HCT116 (cell line): ENCODE results near the gene ABCF3. TPM values are rescaled to one million over a fixed set of nuclear protein-coding genes. Genes with fewer than 3 reads are reported as not detected.

ENCODE experiments used
- ATAC-seq: fragments of 200-7000 bp; cut with Tn5 transposase; 2 replicates; pipeline ENCODE4 v1.9.1; 2020; ENCODE audit warnings: mild to moderate bottlenecking, moderate library complexity
- BruUV-seq: library from RNA; stranded (reverse); fragments of 400-500 nt; replicated peaks from 2 replicates; lab custom pipeline; 2021; lab: Mats Ljungman, UMichigan
- CTCF ChIA-PET: fragments of 300-600 bp; sonication (Branson Sonifier 250); formaldehyde crosslinking; loops from one replicate; lab custom pipeline; 2021; ENCODE audit warnings: antibody characterized with exemption; lab: Charles Lee
- POLR2A ChIA-PET: fragments of 300-600, 350-600 bp; sonication (Branson Sonifier 250); formaldehyde crosslinking; loops from one replicate; lab custom pipeline; 2021; ENCODE audit warnings: antibody characterized with exemption; lab: Charles Lee
- RAD21 ChIA-PET, 2 experiments: fragments of 300-600 bp; sonication (Branson Sonifier 250); formaldehyde crosslinking; loops; one replicate each; lab custom pipeline; 2023; ENCODE audit warnings: low total read pairs in 2 of 2; ENCODE audit not compliant: uncharacterized antibody in 2 of 2, unreplicated experiment in 2 of 2, low non-redundant PET in 1 of 2; lab: Charles Lee
- DNase-seq: peaks from one replicate; pipeline ENCODE4 v3.0.0-alpha.2; 2010; ENCODE audit warnings: low read depth, low spot score
- H2AFZ ChIP-seq: fragments of 200-600 bp; shearing (Covaris generic), sonication (generic); 2 replicates; pipeline ENCODE4 v1.6.1; 2017; ENCODE audit warnings: low read depth, mixed run types, mixed read lengths, antibody characterized with exemption, low read length; ENCODE audit not compliant: poor library complexity, severe bottlenecking
- H3K27ac ChIP-seq: 2 replicates; pipeline ENCODE4 v1.5.1; 2012; ENCODE audit warnings: low read depth, low read length
- H3K27me3 ChIP-seq: fragments of 200-600 bp; sonication (generic); 2 replicates; pipeline ENCODE4 v1.6.1; 2016; ENCODE audit warnings: mixed run types, low read length, mixed read lengths; ENCODE audit not compliant: insufficient read depth
- H3K36me3 ChIP-seq, 2 experiments: fragments of 200-500 bp in 1 of 2; fragments of 200-600 bp in 1 of 2; sonication (Bioruptor generic) in 1 of 2; sonication (generic) in 1 of 2; 2 replicates each; pipeline versions ENCODE4 v1.5.1 to v1.6.1; 2014 to 2016; ENCODE audit warnings: low read length in 2 of 2, inconsistent platforms in 1 of 2, mixed read lengths in 1 of 2, mixed run types in 1 of 2; ENCODE audit not compliant: insufficient read depth in 2 of 2, control insufficient read depth in 1 of 2
- H3K4me1 ChIP-seq, 2 experiments: fragments of 200-600 bp in 1 of 2; sonication (generic) in 1 of 2; 2 replicates each; pipeline versions ENCODE4 v1.5.1 to v1.6.1; 2012 to 2017; ENCODE audit warnings: low read length in 2 of 2, inconsistent platforms in 1 of 2, mild to moderate bottlenecking in 1 of 2, mixed read lengths in 1 of 2, mixed run types in 1 of 2, moderate library complexity in 1 of 2; ENCODE audit not compliant: insufficient read depth in 2 of 2, control insufficient read depth in 1 of 2
- H3K4me2 ChIP-seq: fragments of 200-600 bp; sonication (generic); 2 replicates; pipeline ENCODE4 v1.6.1; 2017; ENCODE audit warnings: mixed run types, low read length, mixed read lengths
- H3K4me3 ChIP-seq, 2 experiments: fragments of 200-600 bp in 1 of 2; sonication (generic) in 1 of 2; replicated peaks in 1 of 2; 2 replicates each; pipeline ENCODE4 v1.5.1; 2011 to 2016; ENCODE audit warnings: low read length in 2 of 2, control low read depth in 1 of 2, low read depth in 1 of 2, mild to moderate bottlenecking in 1 of 2, mixed read lengths in 1 of 2, mixed run types in 1 of 2
- H3K79me2 ChIP-seq: fragments of 200-600 bp; sonication (generic); 2 replicates; pipeline ENCODE4 v1.6.1; 2017; ENCODE audit warnings: mild to moderate bottlenecking, mixed run types, low read length, moderate library complexity, mixed read lengths; ENCODE audit not compliant: insufficient read depth
- H3K9ac ChIP-seq: fragments of 200-600 bp; sonication (generic); 2 replicates; pipeline ENCODE4 v1.6.1; 2016; ENCODE audit warnings: low read length, mixed read lengths
- H3K9me2 ChIP-seq: fragments of 200-600 bp; sonication (generic), shearing (Covaris generic); 2 replicates; pipeline ENCODE4 v1.6.1; 2017; ENCODE audit warnings: mixed run types, mild to moderate bottlenecking, moderate library complexity; ENCODE audit not compliant: insufficient read depth
- H3K9me3 ChIP-seq, 2 experiments: fragments of 200-500 bp in 1 of 2; fragments of 200-600 bp in 1 of 2; sonication (Bioruptor generic) in 1 of 2; sonication (generic) in 1 of 2; 2 replicates each; pipeline ENCODE4 v1.6.1; 2014 to 2017; ENCODE audit warnings: low read length in 2 of 2, mixed read lengths in 2 of 2, inconsistent platforms in 1 of 2, low read depth in 1 of 2, mild to moderate bottlenecking in 1 of 2, mixed run types in 1 of 2, moderate library complexity in 1 of 2; ENCODE audit not compliant: control insufficient read depth in 1 of 2, insufficient read depth in 1 of 2
- H4K20me1 ChIP-seq: fragments of 200-600 bp; sonication (generic), shearing (Covaris generic); 2 replicates; pipeline ENCODE4 v1.6.1; 2017; ENCODE audit warnings: mixed run types, mild to moderate bottlenecking, moderate library complexity; ENCODE audit not compliant: insufficient read depth
- CEBPB ChIP-seq: IDR thresholded peaks from 2 replicates; pipeline ENCODE4 v1.6.1; 2012; ENCODE audit warnings: low read depth
- EGR1 ChIP-seq: IDR thresholded peaks from 2 replicates; pipeline ENCODE4 v1.6.1; 2012; ENCODE audit warnings: low read depth
- EZH2phosphoT487 ChIP-seq: fragments of 200-600 bp; IDR thresholded peaks from 2 replicates; pipeline ENCODE4 v1.6.1; 2018; ENCODE audit warnings: antibody characterized with exemption, borderline replicate concordance
- FOSL1 ChIP-seq: IDR thresholded peaks from 2 replicates; pipeline ENCODE4 v1.6.1; 2012; ENCODE audit warnings: low read depth
- JUND ChIP-seq: IDR thresholded peaks from 2 replicates; pipeline ENCODE4 v1.6.1; 2012
- POLR2A ChIP-seq: IDR thresholded peaks from 2 replicates; pipeline ENCODE4 v1.7.0; 2011; ENCODE audit warnings: borderline replicate concordance; ENCODE audit not compliant: insufficient read depth, insufficient read length; ENCODE audit errors: extremely low read depth
- POLR2AphosphoS5 ChIP-seq: IDR thresholded peaks from 2 replicates; pipeline ENCODE4 v1.6.1; 2011; ENCODE audit warnings: mild to moderate bottlenecking, low read depth, low read length, moderate library complexity
- SIN3A ChIP-seq: IDR thresholded peaks from 2 replicates; pipeline ENCODE4 v1.6.1; 2012; ENCODE audit warnings: low read depth
- SP1 ChIP-seq: IDR thresholded peaks from 2 replicates; pipeline ENCODE4 v1.6.1; 2012; ENCODE audit warnings: low read depth
- SRF ChIP-seq: IDR thresholded peaks from 2 replicates; pipeline ENCODE4 v1.6.1; 2012; ENCODE audit warnings: low read depth
- TCF7L2 ChIP-seq: IDR thresholded peaks from 2 replicates; pipeline ENCODE4 v1.7.0; 2011; ENCODE audit warnings: borderline replicate concordance, inconsistent platforms; ENCODE audit not compliant: insufficient read depth, insufficient read length; ENCODE audit errors: extremely low read depth
- YY1 ChIP-seq: IDR thresholded peaks from 2 replicates; pipeline ENCODE4 v1.6.1; 2011; ENCODE audit warnings: low read length, low read depth, moderate library complexity, mild to moderate bottlenecking; ENCODE audit not compliant: insufficient replicate concordance; ENCODE audit errors: extremely low read depth
- ZFX ChIP-seq: fragments of 450-650 bp; IDR thresholded peaks from 2 replicates; pipeline ENCODE4 v1.6.1; 2017
- ZNF274 ChIP-seq: fragments of 200-500 bp; sonication (Bioruptor generic); IDR thresholded peaks from 2 replicates; pipeline ENCODE4 v1.6.1; 2014; ENCODE audit warnings: mild to moderate bottlenecking, low read depth, low read length, inconsistent platforms
- intact Hi-C: fragments of 100-400 bp; cut with micrococcal nuclease; formaldehyde crosslinking; loops from 2 replicates; pipeline ENCODE4 v1.10.0; 2022
- total RNA-seq: library from RNA; stranded (reverse); gene quantifications from one replicate; pipeline ENCODE4 v1.2.1, GENCODE V29; 2021; ENCODE audit not compliant: unreplicated experiment
- TF ChIP-seq, protein P1 (sequence below): IDR thresholded peaks from 2 replicates; pipeline ENCODE4 v1.6.1; 2012
- TF ChIP-seq, protein P2 (sequence below), 3 experiments: fragments of 200-600 bp in 1 of 3; sonication (generic) in 1 of 3; IDR thresholded peaks in 2 of 3; conservative IDR thresholded peaks in 1 of 3; 2 replicates each; pipeline ENCODE4 v1.5.1; 2012 to 2017; ENCODE audit warnings: low read depth in 2 of 3, low read length in 2 of 3, antibody characterized with exemption in 1 of 3, borderline replicate concordance in 1 of 3, control low read depth in 1 of 3, mild to moderate bottlenecking in 1 of 3, mixed read lengths in 1 of 3, mixed run types in 1 of 3, moderate library complexity in 1 of 3; ENCODE audit not compliant: insufficient read depth in 1 of 3
- TF ChIP-seq, protein P3 (sequence below): IDR thresholded peaks from 2 replicates; pipeline ENCODE4 v1.6.1; 2012
- TF ChIP-seq, protein P4 (sequence below): IDR thresholded peaks from 2 replicates; pipeline ENCODE4 v1.6.1; 2012; ENCODE audit warnings: low read depth

Gene ABCF3
- total RNA-seq, 1 experiment from 2014 or later = 74.6 TPM

DNA sequence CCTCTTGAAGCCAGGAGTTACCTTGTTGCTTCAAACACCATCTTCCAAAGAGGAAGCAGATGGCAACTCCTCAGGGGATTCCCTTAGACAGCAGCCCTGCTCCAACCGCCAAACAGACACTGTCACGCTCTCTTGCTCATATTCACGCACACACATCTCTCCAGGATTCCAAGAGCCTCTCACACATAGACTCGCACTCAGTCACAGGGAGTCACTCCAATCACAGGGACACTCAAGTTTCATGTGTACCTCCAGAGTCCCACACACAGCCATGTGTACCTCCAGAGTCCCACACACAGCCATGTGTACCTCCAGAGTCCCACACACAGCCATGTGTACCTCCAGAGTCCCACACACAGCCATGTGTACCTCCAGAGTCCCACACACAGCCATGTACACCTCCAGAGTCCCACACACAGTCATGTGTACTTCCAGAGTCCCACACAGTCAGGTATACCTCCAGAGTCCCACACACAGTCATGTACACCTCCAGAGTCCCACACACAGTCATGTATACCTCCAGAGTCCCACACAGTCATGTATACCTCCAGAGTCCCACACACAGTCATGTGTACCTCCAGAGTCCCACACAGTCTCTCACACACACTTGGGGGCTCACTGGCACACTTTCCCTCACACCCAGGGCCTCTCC, 49.5 kb downstream of the ABCF3 start:
- no peaks in the 10 kb centered on the region for H3K9me2 ChIP-seq
- TF ChIP-seq SP1 (no peak), YY1 (no peak), ZFX (no peak), TCF7L2 (no peak), FOSL1 (no peak), ZNF274 (no peak), CEBPB (no peak), JUND (no peak), EZH2phosphoT487 (no peak), POLR2A (no peak), POLR2AphosphoS5 (no peak), SIN3A (no peak), EGR1 (no peak), SRF (no peak)
- TF ChIP-seq, protein P1, sequence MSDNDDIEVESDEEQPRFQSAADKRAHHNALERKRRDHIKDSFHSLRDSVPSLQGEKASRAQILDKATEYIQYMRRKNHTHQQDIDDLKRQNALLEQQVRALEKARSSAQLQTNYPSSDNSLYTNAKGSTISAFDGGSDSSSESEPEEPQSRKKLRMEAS = no peak
- TF ChIP-seq, protein P2, sequence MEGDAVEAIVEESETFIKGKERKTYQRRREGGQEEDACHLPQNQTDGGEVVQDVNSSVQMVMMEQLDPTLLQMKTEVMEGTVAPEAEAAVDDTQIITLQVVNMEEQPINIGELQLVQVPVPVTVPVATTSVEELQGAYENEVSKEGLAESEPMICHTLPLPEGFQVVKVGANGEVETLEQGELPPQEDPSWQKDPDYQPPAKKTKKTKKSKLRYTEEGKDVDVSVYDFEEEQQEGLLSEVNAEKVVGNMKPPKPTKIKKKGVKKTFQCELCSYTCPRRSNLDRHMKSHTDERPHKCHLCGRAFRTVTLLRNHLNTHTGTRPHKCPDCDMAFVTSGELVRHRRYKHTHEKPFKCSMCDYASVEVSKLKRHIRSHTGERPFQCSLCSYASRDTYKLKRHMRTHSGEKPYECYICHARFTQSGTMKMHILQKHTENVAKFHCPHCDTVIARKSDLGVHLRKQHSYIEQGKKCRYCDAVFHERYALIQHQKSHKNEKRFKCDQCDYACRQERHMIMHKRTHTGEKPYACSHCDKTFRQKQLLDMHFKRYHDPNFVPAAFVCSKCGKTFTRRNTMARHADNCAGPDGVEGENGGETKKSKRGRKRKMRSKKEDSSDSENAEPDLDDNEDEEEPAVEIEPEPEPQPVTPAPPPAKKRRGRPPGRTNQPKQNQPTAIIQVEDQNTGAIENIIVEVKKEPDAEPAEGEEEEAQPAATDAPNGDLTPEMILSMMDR (IDR thresholded peaks at IDR 0.05 in 2 of 3, conservative IDR thresholded peaks at IDR 0.05 in 1 of 3; ENCODE audit: borderline replicate concordance in 1 of 3, insufficient read depth in 1 of 3, low read depth in 2 of 3, low read length in 2 of 3) = no peak
- TF ChIP-seq, protein P3, sequence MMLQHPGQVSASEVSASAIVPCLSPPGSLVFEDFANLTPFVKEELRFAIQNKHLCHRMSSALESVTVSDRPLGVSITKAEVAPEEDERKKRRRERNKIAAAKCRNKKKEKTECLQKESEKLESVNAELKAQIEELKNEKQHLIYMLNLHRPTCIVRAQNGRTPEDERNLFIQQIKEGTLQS = no peak
- TF ChIP-seq, protein P4, sequence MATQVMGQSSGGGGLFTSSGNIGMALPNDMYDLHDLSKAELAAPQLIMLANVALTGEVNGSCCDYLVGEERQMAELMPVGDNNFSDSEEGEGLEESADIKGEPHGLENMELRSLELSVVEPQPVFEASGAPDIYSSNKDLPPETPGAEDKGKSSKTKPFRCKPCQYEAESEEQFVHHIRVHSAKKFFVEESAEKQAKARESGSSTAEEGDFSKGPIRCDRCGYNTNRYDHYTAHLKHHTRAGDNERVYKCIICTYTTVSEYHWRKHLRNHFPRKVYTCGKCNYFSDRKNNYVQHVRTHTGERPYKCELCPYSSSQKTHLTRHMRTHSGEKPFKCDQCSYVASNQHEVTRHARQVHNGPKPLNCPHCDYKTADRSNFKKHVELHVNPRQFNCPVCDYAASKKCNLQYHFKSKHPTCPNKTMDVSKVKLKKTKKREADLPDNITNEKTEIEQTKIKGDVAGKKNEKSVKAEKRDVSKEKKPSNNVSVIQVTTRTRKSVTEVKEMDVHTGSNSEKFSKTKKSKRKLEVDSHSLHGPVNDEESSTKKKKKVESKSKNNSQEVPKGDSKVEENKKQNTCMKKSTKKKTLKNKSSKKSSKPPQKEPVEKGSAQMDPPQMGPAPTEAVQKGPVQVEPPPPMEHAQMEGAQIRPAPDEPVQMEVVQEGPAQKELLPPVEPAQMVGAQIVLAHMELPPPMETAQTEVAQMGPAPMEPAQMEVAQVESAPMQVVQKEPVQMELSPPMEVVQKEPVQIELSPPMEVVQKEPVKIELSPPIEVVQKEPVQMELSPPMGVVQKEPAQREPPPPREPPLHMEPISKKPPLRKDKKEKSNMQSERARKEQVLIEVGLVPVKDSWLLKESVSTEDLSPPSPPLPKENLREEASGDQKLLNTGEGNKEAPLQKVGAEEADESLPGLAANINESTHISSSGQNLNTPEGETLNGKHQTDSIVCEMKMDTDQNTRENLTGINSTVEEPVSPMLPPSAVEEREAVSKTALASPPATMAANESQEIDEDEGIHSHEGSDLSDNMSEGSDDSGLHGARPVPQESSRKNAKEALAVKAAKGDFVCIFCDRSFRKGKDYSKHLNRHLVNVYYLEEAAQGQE = no peak
- CTCF ChIA-PET = no interaction called here

More for the DNA sequence above, 49.5 kb downstream of the ABCF3 start:
- intact Hi-C loops = no loop called here
- Histone ChIP-seq H3K9me3 (no peaks in the 10 kb centered on the region), H3K79me2 (no peaks in the 10 kb centered on the region), H3K36me3 (no peaks in the 10 kb centered on the region), H3K4me3 (no peak overlapping the region), H3K4me2 (no peak overlapping the region), H2AFZ (no peak overlapping the region), H4K20me1 (no peaks in the 10 kb centered on the region), H3K27me3 (no peaks in the 10 kb centered on the region), H3K9ac (no peak overlapping the region), H3K4me1 (peaks cover 12 to 17% of the 10 kb centered on the region in 2 experiments), H3K27ac (no peak overlapping the region)
- ATAC-seq (no peak), DNase-seq (no peak)
- RAD21 ChIA-PET = no interaction called here
- BruUV-seq = no TSS peak
- POLR2A ChIA-PET = no interaction called here
